GM11168 (cell line): ENCODE measurements around the gene RNASE7.

Source experiments
- in situ Hi-C: fragments of 300-500 bp; cut with MboI; formaldehyde crosslinking; loops from one replicate; pipeline ENCODE4 v1.12.0; 2022; ENCODE audit warnings: low sequenced_read_pairs; ENCODE audit not compliant: unreplicated experiment

RNASE7 gene

GRCh38 chr14:21020977-21021545 is 21.1 kb upstream of the RNASE7 start:
- in situ Hi-C loops: no loop called here

DNA sequence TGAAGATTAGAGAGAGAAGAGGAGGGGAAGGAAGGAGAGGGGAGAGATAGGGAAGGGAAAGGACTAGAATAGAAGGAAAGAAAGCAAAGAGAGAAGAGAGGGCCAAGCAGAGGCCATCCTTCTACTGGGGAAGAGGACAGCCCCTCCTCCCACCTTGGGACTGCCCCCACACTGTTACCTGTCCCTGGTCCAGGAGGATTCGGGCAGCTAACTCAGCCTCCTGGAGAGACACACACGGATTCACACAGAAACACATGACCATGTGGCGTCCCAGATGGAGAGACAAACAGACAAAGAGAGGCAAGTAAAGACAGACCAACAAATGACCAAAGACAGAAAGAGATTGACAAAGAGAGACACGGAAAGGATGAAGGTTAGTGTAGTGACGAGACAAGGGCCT is 19.5 kb upstream of the RNASE7 start:
- in situ Hi-C loops: no loop called here

GRCh38 chr14:21023174-21023573 is 19.0 kb upstream of the RNASE7 start:
- in situ Hi-C loops: no loop called here

DNA sequence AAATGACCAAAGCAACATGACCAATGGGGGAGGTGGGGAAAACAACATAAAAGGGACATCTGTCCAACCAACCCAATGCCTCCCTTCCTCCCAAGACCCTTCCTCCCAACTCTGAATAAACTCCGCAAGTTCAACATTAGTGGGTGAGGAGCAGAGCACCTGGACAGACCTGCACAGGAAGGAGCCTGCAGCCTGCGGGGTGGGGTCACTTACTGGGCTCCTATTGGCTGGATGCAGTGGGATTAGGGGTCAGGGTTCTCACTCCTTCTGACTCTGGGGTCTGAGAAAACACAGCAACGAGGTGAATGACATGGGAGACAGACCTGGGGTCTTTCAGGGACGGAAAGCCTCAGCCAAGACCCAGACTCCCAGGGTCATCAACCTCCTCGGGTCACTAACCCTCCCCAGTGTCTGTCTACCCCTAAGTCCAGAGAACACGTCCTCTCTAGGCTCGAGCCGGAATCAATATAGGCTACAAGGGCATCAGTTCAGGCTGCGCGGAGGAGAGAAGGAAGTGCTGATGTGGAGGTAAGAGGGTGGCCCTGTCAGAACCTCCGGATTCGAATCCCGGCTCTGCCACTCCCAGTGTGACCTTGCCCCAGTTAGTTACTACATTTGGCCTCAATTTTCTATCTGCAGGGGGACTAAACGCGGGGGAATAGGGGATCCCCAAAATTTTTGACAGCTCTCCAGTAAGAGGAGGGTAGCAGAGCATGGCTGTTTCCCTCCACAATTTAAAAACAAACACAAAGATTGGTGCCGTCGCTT is 18.2 kb upstream of the RNASE7 start:
- in situ Hi-C loops: no loop called here

DNA sequence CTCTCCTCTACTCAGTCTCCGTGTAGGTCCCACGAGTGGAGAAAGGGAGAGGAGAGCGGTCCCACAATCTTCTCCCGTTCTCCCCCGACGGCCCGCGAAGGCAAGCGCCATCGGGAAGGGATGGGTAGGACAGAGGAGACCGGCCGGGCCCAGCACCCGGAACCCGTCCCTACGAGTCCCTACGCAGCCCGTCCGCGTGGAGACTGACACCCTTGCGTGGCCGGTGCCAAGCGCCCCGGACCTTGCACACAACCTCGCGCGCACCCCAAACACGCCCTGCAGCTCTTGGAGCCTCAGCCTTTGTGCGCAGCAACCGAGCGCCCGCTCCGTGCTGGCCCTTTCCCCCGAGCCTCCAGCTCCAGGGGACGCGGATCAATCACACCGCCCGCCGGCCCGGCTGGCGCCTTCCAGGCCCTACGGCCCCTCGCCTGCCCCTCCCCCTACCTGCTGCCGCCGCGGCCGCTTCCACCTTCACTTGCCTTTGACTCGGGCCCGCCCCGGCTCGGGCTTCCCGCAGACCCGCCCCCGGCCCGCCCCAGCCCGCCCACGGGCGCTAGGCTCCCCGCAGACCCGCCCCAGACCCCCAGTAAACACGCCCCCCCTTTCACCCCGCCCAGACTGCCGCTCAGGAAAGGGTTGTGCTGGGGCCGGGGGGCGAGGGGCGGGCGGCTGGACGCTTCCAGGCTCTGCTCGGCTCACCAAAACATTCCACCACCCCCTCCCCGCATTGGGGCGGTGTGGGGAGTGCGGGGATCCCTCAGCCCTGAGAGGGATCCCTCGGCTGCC is 17.4 kb upstream of the RNASE7 start, which contains the start of gene NDRG2:
TSS of gene NDRG2 (minus strand) at position 477 of the 786 bp plus-strand sequence. CDS start 1,746 bp downstream, outside the sequence.
- in situ Hi-C loops: no loop called here

- in situ Hi-C loops: no loop called here
These were observed 16.5 kb upstream of the RNASE7 start for GRCh38 chr14:21025371-21026273.

GRCh38 chr14:21026274-21026987 is 15.7 kb upstream of the RNASE7 start:
- in situ Hi-C loops: no loop called here

DNA sequence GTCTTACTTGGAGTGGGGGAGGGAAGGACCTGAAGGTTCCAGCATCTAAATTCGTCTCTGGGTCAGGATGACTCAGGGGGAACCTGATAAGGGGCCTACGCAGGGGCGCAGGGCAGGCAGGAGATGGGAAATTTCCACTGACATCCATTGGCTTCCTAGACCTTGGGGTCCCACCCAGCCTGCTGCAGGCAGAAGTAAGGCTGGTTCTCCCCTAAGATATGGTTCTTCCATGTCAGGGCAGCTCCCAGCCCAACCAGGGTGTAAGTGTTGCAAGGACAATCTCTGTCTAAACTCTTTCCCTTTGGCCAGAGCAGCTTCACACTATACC is 15.2 kb upstream of the RNASE7 start:
- in situ Hi-C loops: no loop called here

GRCh38 chr14:21029917-21030316 is 12.2 kb upstream of the RNASE7 start, which contains the start of gene TPPP2:
TSS of gene TPPP2 (plus strand) at chr14:21030217. CDS start at chr14:21030582, 365 bp downstream.
- in situ Hi-C loops: no loop called here

GRCh38 chr14:21030531-21030930 is 11.6 kb upstream of the RNASE7 start:
- in situ Hi-C loops: no loop called here

DNA sequence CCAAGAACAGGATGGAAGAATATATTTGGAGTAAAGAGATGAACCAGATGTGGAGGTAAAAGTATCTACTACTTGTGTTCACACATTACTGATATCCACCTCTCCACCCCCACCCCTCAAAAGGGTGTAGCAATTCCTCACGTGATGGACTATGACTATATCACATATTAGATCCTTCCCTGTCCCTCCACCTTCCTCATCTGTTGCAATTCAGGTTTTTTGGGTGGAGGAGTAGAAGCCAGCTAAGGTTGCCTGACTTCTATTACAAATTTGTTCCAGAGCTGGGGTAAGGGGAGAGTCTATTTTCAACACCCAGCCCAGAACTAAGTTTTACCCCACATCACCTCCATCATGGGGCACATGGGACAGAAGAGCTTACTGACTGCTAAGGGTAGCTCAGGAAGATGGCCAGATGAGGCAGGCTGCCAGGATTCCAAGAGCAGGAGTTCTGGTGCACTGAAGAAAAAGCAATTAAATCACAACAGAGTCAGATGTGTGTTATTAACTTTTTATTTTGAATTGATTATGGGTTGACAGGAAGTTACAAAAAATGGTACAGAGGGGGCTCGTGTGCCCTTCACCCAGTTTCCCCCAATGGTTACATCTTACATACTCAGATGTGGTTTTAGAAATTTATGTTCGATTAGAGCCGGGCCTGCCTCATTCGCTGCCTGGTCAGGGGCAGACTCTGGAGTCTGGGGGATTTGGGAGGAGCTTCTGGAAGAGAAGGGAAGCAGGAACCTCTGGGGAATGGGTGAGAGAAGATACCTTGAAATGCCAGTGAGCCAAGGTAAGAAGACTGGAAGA is 9.6 kb upstream of the RNASE7 start:
- in situ Hi-C loops: no loop called here

DNA sequence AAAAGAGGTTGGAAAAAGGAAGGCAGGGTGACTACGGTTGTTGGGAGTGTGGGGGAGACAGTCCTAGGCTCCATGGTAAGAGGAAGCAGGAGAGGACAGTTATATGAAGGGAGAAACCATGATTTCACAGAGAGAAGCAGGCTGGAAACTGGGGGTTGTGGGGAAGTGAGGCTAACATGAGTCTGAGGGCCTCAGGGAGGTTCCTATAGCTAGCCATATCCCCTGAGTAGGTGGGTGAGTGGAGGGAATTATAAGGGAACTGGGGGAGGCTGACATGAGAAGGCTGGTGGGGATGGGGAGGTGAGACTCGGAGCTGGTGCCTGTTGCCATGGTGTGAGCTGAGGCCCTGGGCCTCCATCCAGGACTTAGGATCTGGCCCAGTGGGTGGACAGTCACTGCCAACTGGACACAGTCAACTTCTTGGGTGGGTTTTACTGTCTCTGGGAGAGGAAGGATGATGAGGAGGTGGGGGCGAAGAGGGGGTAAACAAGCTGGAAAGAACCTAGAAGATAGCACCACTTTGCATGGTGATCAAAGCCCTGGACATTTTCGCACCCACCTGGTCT is 8.9 kb upstream of the RNASE7 start:
- in situ Hi-C loops: no loop called here

- in situ Hi-C loops: no loop called here
These were observed 7.5 kb upstream of the RNASE7 start, which contains the start of gene RNASE13 for GRCh38 chr14:21034707-21035106. TSS of gene RNASE13 (minus strand) at chr14:21034807. CDS start at chr14:21034288, 519 bp downstream.

- in situ Hi-C loops: no loop called here
These were observed 5.4 kb upstream of the RNASE7 start for GRCh38 chr14:21036751-21037150.

DNA sequence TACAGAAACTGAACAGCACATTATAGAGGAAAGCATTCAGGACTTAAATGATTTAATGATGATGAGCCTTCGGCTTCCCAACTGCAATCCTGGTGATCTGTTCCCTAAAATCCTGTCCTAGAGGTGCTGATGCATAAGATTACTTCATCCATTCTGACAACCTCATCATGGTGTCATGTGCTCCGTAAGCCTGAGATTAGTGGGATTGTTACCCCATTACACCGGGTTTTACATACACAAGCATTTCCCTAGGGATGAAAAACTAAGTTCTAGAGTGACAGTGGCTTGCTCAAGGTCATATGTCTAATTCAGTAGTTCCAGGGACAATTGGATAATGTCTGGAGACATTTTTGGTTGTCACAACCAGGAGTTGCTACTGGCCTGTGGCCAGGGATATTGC is 5.0 kb upstream of the RNASE7 start:
- in situ Hi-C loops: no loop called here

- in situ Hi-C loops: no loop called here
These were observed 3.4 kb upstream of the RNASE7 start for GRCh38 chr14:21038441-21039422.
